ENCODE data around the gene MADD. TPM values are rescaled to one million over a fixed set of nuclear protein-coding genes. Genes with fewer than 3 reads are reported as not detected.

Gene MADD
- total RNA-seq, 1 donor from 2014 or later: 50.1 TPM

- Histone ChIP-seq H3K4me3 (no peak overlapping the region), H3K4me1 (no peaks in the 10 kb centered on the region), H3K27me3 (no peaks in the 10 kb centered on the region), H3K27ac (no peak overlapping the region), H3K36me3 (no peaks in the 10 kb centered on the region), H3K9me3 (no peaks in the 10 kb centered on the region)
- TF ChIP-seq CTCF (IDR thresholded peaks at IDR 0.05): no peak
- intact Hi-C loops (cut with DNase I): no loop called here
- ATAC-seq: no peak
- no peak for DNase-seq
Observed at GRCh38 chr11:47345890-47346563, 76.1 kb downstream of the MADD start.

GRCh38 chr11:47347137-47347536 lies 77.2 kb downstream of the MADD start:
- intact Hi-C loops (cut with DNase I): no loop called here
- Histone ChIP-seq H3K4me3 (no peak overlapping the region), H3K27me3 (no peaks in the 10 kb centered on the region), H3K36me3 (no peaks in the 10 kb centered on the region), H3K4me1 (no peaks in the 10 kb centered on the region), H3K9me3 (no peaks in the 10 kb centered on the region), H3K27ac (no peak overlapping the region)
- no peak for DNase-seq
- TF ChIP-seq CTCF (IDR thresholded peaks at IDR 0.05): no peak
- ATAC-seq: no peak

GRCh38 chr11:47348131-47348802 lies 78.3 kb downstream of the MADD start:
- TF ChIP-seq CTCF (IDR thresholded peaks at IDR 0.05): no peak
- Histone ChIP-seq H3K4me1 (no peaks in the 10 kb centered on the region), H3K27ac (no peak overlapping the region), H3K9me3 (no peaks in the 10 kb centered on the region), H3K27me3 (no peaks in the 10 kb centered on the region), H3K4me3 (no peak overlapping the region), H3K36me3 (no peaks in the 10 kb centered on the region)
- no peak for ATAC-seq
- DNase-seq: no peak
- intact Hi-C loops (cut with DNase I): no loop called here

GRCh38 chr11:47348859-47349258 lies 78.9 kb downstream of the MADD start:
- H3K4me1 ChIP-seq: no peaks in the 10 kb centered on the region
- no peak for DNase-seq
- no peak overlapping the region for H3K4me3 ChIP-seq
- intact Hi-C loops (cut with DNase I): no loop called here
- no peaks in the 10 kb centered on the region for H3K27me3 ChIP-seq
- no peaks in the 10 kb centered on the region for H3K9me3 ChIP-seq
- no peak for ATAC-seq
- no peak overlapping the region for H3K27ac ChIP-seq
- TF ChIP-seq CTCF (IDR thresholded peaks at IDR 0.05): no peak
- no peaks in the 10 kb centered on the region for H3K36me3 ChIP-seq

GRCh38 chr11:47349521-47350095 lies 79.7 kb downstream of the MADD start:
- Histone ChIP-seq H3K27ac (no peak overlapping the region), H3K36me3 (no peaks in the 10 kb centered on the region), H3K4me3 (no peak overlapping the region), H3K9me3 (no peaks in the 10 kb centered on the region), H3K4me1 (no peaks in the 10 kb centered on the region), H3K27me3 (no peaks in the 10 kb centered on the region)
- intact Hi-C loops (cut with DNase I): loop anchor here (10.0 kb wide), 2 partner anchors 75 to 165 kb away; partner anchors contain the start of genes MADD and PACSIN3
- DNase-seq: no peak
- no peak for TF ChIP-seq CTCF (IDR thresholded peaks at IDR 0.05)
- ATAC-seq: no peak

Data from upper lobe of right lung (tissue), 1 donor.